ENCODE measurements around the gene PDE7B. TPM values are rescaled to one million over a fixed set of nuclear protein-coding genes. Genes with fewer than 3 reads are reported as not detected.
"Not testable (repeated sequence)": the region's sequence is repeated elsewhere in the genome, so short reads cannot be mapped to it uniquely, and the experiment has no call there.

The PDE7B gene
- total and polyA plus RNA-seq, 2 donors (not counting 1 experiment from before 2014, with no cell fraction given): 7.9 to 21.5 TPM

DNA sequence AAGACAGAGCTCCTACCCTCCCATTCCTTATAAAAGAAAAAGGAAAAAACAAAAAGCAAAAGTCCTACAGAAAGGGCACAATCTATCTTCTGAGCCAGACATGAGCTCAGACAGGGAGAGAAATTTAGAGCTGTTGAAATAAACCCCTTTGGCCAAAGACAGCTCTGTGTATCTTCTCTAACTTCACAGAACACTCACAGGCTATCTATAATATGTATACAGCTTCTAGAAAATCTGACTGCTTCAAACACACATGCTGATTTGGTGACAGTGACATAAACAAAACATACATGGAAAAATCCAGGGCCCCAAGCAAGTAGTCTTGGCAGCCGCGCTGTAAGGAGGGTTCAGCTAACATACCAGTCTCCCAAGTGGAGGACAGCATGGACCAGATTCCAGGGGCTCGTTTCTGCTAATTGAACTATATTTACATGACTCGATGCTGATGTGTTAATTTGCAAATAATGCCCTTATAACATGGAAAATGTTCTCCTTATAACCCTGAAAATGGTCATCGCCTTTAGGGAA is 361.6 kb downstream of the PDE7B start:
- H3K9ac ChIP-seq (ENCODE audit: insufficient read depth, low read length): no peak overlapping the region
- no peaks in the 10 kb centered on the region for H3K4me1 ChIP-seq (ENCODE audit: control insufficient read depth, extremely low read depth, insufficient read depth, low read length)
- H3K9me3 ChIP-seq (ENCODE audit: control insufficient read depth, insufficient read depth, low read depth, low read length): no peaks in the 10 kb centered on the region
- no peak overlapping the region for H2AFZ ChIP-seq (ENCODE audit: low read length)
- DNase-seq (ENCODE audit: low read depth in 2 of 2): no peak
- no peaks in the 10 kb centered on the region for H3K79me2 ChIP-seq (ENCODE audit: control insufficient read depth, insufficient read depth, low read length)
- H3K36me3 ChIP-seq (ENCODE audit: control insufficient read depth, insufficient read depth, low read length): no peaks in the 10 kb centered on the region
- H3K27ac ChIP-seq (ENCODE audit: insufficient read depth, low read length): no peak overlapping the region
- H3K27me3 ChIP-seq (ENCODE audit: control insufficient read depth, insufficient read depth, low read length): no peaks in the 10 kb centered on the region
- H4K20me1 ChIP-seq (ENCODE audit: control insufficient read depth, extremely low read depth, insufficient read depth, low read length): no peaks in the 10 kb centered on the region
- no peak for TF ChIP-seq EZH2 (IDR thresholded peaks at IDR 0.05; ENCODE audit: low read length, missing control alignments)
- TF ChIP-seq, protein P1, sequence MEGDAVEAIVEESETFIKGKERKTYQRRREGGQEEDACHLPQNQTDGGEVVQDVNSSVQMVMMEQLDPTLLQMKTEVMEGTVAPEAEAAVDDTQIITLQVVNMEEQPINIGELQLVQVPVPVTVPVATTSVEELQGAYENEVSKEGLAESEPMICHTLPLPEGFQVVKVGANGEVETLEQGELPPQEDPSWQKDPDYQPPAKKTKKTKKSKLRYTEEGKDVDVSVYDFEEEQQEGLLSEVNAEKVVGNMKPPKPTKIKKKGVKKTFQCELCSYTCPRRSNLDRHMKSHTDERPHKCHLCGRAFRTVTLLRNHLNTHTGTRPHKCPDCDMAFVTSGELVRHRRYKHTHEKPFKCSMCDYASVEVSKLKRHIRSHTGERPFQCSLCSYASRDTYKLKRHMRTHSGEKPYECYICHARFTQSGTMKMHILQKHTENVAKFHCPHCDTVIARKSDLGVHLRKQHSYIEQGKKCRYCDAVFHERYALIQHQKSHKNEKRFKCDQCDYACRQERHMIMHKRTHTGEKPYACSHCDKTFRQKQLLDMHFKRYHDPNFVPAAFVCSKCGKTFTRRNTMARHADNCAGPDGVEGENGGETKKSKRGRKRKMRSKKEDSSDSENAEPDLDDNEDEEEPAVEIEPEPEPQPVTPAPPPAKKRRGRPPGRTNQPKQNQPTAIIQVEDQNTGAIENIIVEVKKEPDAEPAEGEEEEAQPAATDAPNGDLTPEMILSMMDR (conservative IDR thresholded peaks at IDR 0.05 in 1 of 2, IDR thresholded peaks at IDR 0.05 in 1 of 2; ENCODE audit: low read depth in 1 of 2, low read length in 2 of 2): no peak
- H3K4me3 ChIP-seq (replicated peaks in 1 of 4; ENCODE audit: control extremely low read depth in 1 of 4, insufficient read depth in 1 of 4, low read depth in 3 of 4, low read length in 4 of 4): no peak overlapping the region
- H3K4me2 ChIP-seq (ENCODE audit: extremely low read depth, insufficient read depth, low read length): no peak overlapping the region

DNA sequence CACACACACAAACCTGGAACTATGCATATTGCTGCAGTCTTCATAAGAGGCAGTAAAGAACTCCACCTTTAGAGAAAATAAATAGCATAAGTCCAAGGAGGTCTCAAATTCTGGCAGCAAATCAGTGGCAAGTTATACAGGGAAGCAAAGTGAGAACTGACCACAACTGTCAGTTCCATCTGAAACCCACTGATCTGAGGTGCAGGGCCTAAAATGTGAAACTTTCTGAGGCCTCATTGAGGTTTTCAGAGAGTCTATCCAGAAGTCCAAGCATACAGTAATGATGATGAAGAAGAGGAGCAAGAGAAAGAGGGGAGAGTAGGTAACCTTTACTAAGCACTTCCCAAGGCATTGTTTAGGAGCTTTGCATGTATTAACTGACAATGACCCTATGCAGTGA is 362.4 kb downstream of the PDE7B start:
- no peak overlapping the region for H3K9ac ChIP-seq (ENCODE audit: insufficient read depth, low read length)
- H3K9me3 ChIP-seq (ENCODE audit: control insufficient read depth, insufficient read depth, low read depth, low read length): no peaks in the 10 kb centered on the region
- no peaks in the 10 kb centered on the region for H3K36me3 ChIP-seq (ENCODE audit: control insufficient read depth, insufficient read depth, low read length)
- no peak overlapping the region for H3K4me2 ChIP-seq (ENCODE audit: extremely low read depth, insufficient read depth, low read length)
- no peaks in the 10 kb centered on the region for H3K79me2 ChIP-seq (ENCODE audit: control insufficient read depth, insufficient read depth, low read length)
- no peaks in the 10 kb centered on the region for H4K20me1 ChIP-seq (ENCODE audit: control insufficient read depth, extremely low read depth, insufficient read depth, low read length)
- no peak overlapping the region for H2AFZ ChIP-seq (ENCODE audit: low read length)
- no peak overlapping the region for H3K4me3 ChIP-seq (replicated peaks in 1 of 4; ENCODE audit: control extremely low read depth in 1 of 4, insufficient read depth in 1 of 4, low read depth in 3 of 4, low read length in 4 of 4)
- TF ChIP-seq EZH2 (IDR thresholded peaks at IDR 0.05; ENCODE audit: low read length, missing control alignments): no peak
- TF ChIP-seq, protein P1 (conservative IDR thresholded peaks at IDR 0.05 in 1 of 2, IDR thresholded peaks at IDR 0.05 in 1 of 2; ENCODE audit: low read depth in 1 of 2, low read length in 2 of 2): no peak
- H3K27me3 ChIP-seq (ENCODE audit: control insufficient read depth, insufficient read depth, low read length): no peaks in the 10 kb centered on the region
- no peak for DNase-seq (ENCODE audit: low read depth in 2 of 2)
- no peaks in the 10 kb centered on the region for H3K4me1 ChIP-seq (ENCODE audit: control insufficient read depth, extremely low read depth, insufficient read depth, low read length)
- no peak overlapping the region for H3K27ac ChIP-seq (ENCODE audit: insufficient read depth, low read length)

DNA sequence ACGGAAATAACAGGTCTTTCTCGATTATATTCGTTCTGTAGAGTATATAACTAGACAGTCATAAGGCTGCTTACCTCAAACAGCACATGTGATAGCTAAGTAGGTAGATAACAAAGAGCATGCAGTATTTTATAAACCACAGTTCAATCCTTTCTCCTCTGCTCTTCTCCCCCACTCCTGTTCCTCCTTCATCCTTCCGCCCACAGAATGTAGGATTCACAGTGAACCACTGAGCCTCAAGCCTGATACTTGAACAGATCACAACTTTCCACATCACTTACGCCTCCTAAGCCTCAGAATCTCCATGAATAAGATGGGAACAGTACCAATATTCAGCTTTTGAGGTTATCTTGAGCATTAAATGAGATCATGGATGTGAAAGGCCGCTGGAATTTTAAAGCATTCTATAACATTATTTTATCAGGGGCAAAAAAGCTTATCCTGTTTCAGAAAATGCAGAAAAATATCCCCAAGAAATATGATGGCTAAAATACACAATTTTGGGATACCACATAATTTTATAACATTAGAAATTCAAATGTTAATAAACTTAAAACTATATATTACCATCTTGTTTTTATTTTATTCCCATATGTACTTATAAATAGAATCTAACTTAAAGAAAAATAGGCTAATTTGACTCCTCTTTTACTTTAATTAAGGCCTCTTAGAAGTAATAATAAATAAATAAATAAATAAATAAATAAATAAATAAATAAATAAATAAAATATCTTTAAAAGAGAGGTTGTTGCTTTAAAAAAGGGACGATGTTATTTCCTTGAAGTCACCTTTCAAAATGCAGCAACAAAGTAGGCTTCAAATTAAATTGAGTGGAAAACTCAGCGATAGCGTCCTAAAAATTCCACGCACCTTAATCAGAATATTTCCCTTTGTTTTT is 365.3 kb downstream of the PDE7B start:
- H4K20me1 ChIP-seq (ENCODE audit: control insufficient read depth, extremely low read depth, insufficient read depth, low read length): no peaks in the 10 kb centered on the region
- H3K4me2 ChIP-seq (ENCODE audit: extremely low read depth, insufficient read depth, low read length): no peak overlapping the region
- H3K4me3 ChIP-seq (replicated peaks in 1 of 4; ENCODE audit: control extremely low read depth in 1 of 4, insufficient read depth in 1 of 4, low read depth in 3 of 4, low read length in 4 of 4): no peak overlapping the region
- no peaks in the 10 kb centered on the region for H3K36me3 ChIP-seq (ENCODE audit: control insufficient read depth, insufficient read depth, low read length)
- H3K27ac ChIP-seq (ENCODE audit: insufficient read depth, low read length): no peak overlapping the region
- no peak for TF ChIP-seq EZH2 (IDR thresholded peaks at IDR 0.05; ENCODE audit: low read length, missing control alignments)
- TF ChIP-seq, protein P1 (conservative IDR thresholded peaks at IDR 0.05 in 1 of 2, IDR thresholded peaks at IDR 0.05 in 1 of 2; ENCODE audit: low read depth in 1 of 2, low read length in 2 of 2): no peak
- H3K4me1 ChIP-seq (ENCODE audit: control insufficient read depth, extremely low read depth, insufficient read depth, low read length): no peaks in the 10 kb centered on the region
- H3K27me3 ChIP-seq (ENCODE audit: control insufficient read depth, insufficient read depth, low read length): no peaks in the 10 kb centered on the region
- H3K79me2 ChIP-seq (ENCODE audit: control insufficient read depth, insufficient read depth, low read length): no peaks in the 10 kb centered on the region
- no peak for DNase-seq (ENCODE audit: low read depth in 2 of 2)
- no peak overlapping the region for H2AFZ ChIP-seq (ENCODE audit: low read length)
- no peaks in the 10 kb centered on the region for H3K9me3 ChIP-seq (ENCODE audit: control insufficient read depth, insufficient read depth, low read depth, low read length)
- H3K9ac ChIP-seq (ENCODE audit: insufficient read depth, low read length): no peak overlapping the region

DNA sequence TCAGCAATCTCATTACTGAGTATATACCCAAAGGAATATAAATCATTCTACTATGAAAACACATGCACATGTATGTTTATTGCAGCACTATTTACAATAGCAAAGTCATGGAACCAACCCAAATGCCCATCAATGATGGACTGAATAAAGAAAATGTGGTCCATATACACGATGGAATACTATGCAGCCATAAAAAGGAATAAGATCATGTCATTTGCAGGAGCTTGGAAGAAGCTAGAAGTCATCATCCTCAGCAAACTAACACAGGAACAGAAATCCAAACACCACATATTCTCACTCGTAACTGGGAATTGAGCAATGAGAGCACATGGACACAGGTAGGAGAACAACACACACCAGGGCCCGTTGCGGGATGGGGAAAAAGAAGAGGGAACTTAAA is 373.5 kb downstream of the PDE7B start:
- H3K4me3 ChIP-seq (replicated peaks in 1 of 4; ENCODE audit: control extremely low read depth in 1 of 4, insufficient read depth in 1 of 4, low read depth in 3 of 4, low read length in 4 of 4); H3K9ac ChIP-seq (ENCODE audit: insufficient read depth, low read length); H2AFZ ChIP-seq (ENCODE audit: low read length); H3K36me3 ChIP-seq (ENCODE audit: control insufficient read depth, insufficient read depth, low read length); H3K79me2 ChIP-seq (ENCODE audit: control insufficient read depth, insufficient read depth, low read length); H3K27me3 ChIP-seq (ENCODE audit: control insufficient read depth, insufficient read depth, low read length); H3K4me1 ChIP-seq (ENCODE audit: control insufficient read depth, extremely low read depth, insufficient read depth, low read length); H3K27ac ChIP-seq (ENCODE audit: insufficient read depth, low read length); H3K4me2 ChIP-seq (ENCODE audit: extremely low read depth, insufficient read depth, low read length); H4K20me1 ChIP-seq (ENCODE audit: control insufficient read depth, extremely low read depth, insufficient read depth, low read length); DNase-seq (ENCODE audit: low read depth in 2 of 2); H3K9me3 ChIP-seq (ENCODE audit: control insufficient read depth, insufficient read depth, low read depth, low read length): not testable (repeated sequence)

All from fibroblast of lung (primary cell).